22Rv1 (cell line): ENCODE measurements around the gene SUOX.

ENCODE experiments used
- ZFX ChIP-seq: fragments of 450-650 bp; IDR thresholded peaks from 2 replicates; pipeline ENCODE4 v1.6.1; 2017; ENCODE audit warnings: antibody characterized with exemption, borderline replicate concordance
- TF ChIP-seq, protein P1 (sequence below): fragments of 450-650 bp; IDR thresholded peaks from 2 replicates; pipeline ENCODE4 v1.5.1; 2017; ENCODE audit warnings: mild to moderate bottlenecking

DNA sequence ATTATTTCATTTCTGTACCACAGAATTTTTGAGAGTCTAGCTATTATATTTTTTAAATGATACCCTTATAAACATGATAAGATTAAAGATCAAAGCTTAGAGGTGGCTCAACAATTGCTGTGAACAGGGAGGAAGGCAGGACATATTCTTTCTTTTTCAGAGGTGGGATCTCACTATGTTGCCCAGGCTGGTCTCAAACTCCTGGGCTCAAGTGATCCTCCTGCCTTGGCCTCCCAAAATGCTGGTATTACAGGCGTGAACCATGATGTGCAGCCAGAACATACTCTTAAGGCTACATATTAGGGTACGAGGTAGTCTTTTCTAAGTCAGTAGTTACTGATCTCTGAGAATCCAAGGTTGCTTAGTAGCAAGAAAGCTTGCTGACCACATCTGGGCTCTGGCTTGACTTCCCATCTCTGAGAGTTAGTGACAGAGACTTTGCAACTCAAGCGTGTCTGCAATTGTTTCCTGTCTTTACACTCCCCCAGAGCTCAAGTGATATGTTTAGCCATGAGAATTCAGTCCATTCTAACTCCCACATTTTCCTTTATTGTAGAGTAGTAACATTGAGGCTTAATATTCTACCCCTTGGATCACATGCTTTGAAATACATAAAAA, 14.6 kb upstream of the SUOX start:
- TF ChIP-seq, protein P1, sequence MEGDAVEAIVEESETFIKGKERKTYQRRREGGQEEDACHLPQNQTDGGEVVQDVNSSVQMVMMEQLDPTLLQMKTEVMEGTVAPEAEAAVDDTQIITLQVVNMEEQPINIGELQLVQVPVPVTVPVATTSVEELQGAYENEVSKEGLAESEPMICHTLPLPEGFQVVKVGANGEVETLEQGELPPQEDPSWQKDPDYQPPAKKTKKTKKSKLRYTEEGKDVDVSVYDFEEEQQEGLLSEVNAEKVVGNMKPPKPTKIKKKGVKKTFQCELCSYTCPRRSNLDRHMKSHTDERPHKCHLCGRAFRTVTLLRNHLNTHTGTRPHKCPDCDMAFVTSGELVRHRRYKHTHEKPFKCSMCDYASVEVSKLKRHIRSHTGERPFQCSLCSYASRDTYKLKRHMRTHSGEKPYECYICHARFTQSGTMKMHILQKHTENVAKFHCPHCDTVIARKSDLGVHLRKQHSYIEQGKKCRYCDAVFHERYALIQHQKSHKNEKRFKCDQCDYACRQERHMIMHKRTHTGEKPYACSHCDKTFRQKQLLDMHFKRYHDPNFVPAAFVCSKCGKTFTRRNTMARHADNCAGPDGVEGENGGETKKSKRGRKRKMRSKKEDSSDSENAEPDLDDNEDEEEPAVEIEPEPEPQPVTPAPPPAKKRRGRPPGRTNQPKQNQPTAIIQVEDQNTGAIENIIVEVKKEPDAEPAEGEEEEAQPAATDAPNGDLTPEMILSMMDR: no peak
- no peak for TF ChIP-seq ZFX
